GM21825 (cell line): ENCODE results near the gene PCNT.
"Not testable (repeated sequence)": the region's sequence is repeated elsewhere in the genome, so short reads cannot be mapped to it uniquely, and the experiment has no call there.

ENCODE experiments used
- ATAC-seq: cut with Tn5 transposase; IDR thresholded peaks from one replicate; pipeline ENCODE4 v1.9.1; 2021; ENCODE audit warnings: mild to moderate bottlenecking, moderate library complexity; ENCODE audit not compliant: unreplicated experiment

The PCNT gene

GRCh38 chr21:46401186-46401910 is 77.4 kb downstream of the PCNT start:
- ATAC-seq: no peak

GRCh38 chr21:46402421-46402820 is 78.5 kb downstream of the PCNT start:
- ATAC-seq: no peak

GRCh38 chr21:46403234-46403811 is 79.4 kb downstream of the PCNT start:
- not testable (repeated sequence) for ATAC-seq

- ATAC-seq: no peak
These were observed 80.3 kb downstream of the PCNT start for GRCh38 chr21:46404306-46404705.

- no peak for ATAC-seq
These were observed 82.0 kb downstream of the PCNT start for GRCh38 chr21:46406001-46406400.

- no peak for ATAC-seq
These were observed 85.9 kb downstream of the PCNT start for GRCh38 chr21:46409641-46410406.

GRCh38 chr21:46410516-46410915 is 86.6 kb downstream of the PCNT start:
- ATAC-seq: no peak

GRCh38 chr21:46411236-46411635 is 87.3 kb downstream of the PCNT start:
- ATAC-seq: no peak

GRCh38 chr21:46411691-46412090 is 87.7 kb downstream of the PCNT start:
- ATAC-seq: no peak

GRCh38 chr21:46412521-46413364 is 88.8 kb downstream of the PCNT start:
- ATAC-seq: no peak

GRCh38 chr21:46413365-46413696 is 89.4 kb downstream of the PCNT start:
- no peak for ATAC-seq

- no peak for ATAC-seq
These were observed 91.0 kb downstream of the PCNT start for GRCh38 chr21:46414965-46415275.

- no peak for ATAC-seq
These were observed 92.6 kb downstream of the PCNT start for GRCh38 chr21:46416551-46416950.

GRCh38 chr21:46418265-46418946 is 94.5 kb downstream of the PCNT start:
- no peak for ATAC-seq

GRCh38 chr21:46420241-46421190 is 96.6 kb downstream of the PCNT start:
- ATAC-seq: no peak

- ATAC-seq: no peak
These were observed 97.3 kb downstream of the PCNT start for GRCh38 chr21:46421191-46421750.

GRCh38 chr21:46421756-46422555 is 98.0 kb downstream of the PCNT start:
- ATAC-seq: no peak

GRCh38 chr21:46422636-46423241 is 98.8 kb downstream of the PCNT start:
- ATAC-seq: no peak
